Measurements from ENCODE around the gene SDSL.

Gene SDSL

DNA sequence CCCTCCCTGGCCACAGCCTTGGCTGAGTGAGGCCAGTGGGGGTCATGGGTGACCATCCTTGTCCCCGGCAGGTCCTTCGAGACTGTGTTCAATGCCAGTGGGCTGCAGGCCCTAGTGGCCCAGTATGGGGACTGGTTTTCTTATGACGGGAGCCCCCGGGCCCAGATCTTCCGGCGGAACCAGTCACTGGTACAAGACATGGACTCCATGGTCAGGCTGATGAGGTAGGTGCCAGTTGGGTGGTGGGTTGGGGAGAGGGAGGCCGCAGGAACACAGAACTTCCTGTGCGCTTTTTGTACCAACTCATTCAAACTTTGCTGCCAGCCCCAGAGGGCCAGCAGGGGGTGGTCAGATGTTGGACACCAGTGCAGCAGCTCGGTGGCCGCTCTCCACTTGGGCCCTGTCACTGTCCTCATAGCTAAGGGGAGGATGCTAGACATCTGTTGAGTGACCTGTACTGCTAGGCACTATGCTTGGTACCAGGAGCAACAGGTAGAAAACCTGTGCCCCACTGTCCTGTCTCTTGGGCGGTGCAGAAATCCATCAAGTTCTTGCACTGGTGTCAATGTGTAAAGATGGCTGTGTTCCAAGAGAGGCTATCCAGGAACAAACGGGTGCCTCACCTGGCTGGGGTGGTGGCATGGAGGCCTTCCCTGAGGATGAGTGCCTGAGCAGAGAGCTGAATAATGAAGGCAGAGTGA, 35.2 kb upstream of the SDSL start:
- H3K9me3 ChIP-seq (ENCODE audit: control insufficient read depth, low read length) = no peaks in the 10 kb centered on the region
- H3K27me3 ChIP-seq (ENCODE audit: control insufficient read depth, insufficient read depth, low read length, poor library complexity, severe bottlenecking) = no peaks in the 10 kb centered on the region
- no peak overlapping the region for H3K4me3 ChIP-seq (ENCODE audit: insufficient read depth, low read depth, low read length)
- H3K4me1 ChIP-seq (ENCODE audit: control insufficient read depth, insufficient read depth, low read length) = no peaks in the 10 kb centered on the region
- H3K36me3 ChIP-seq (ENCODE audit: control insufficient read depth, insufficient read depth, low read length) = no peaks in the 10 kb centered on the region
- no peak overlapping the region for H3K27ac ChIP-seq (ENCODE audit: insufficient read depth, low read depth, low read length, poor library complexity, severe bottlenecking)
- 96% methylated on average over 12 of the region's 12 CpGs for WGBS, 2 experiments

DNA sequence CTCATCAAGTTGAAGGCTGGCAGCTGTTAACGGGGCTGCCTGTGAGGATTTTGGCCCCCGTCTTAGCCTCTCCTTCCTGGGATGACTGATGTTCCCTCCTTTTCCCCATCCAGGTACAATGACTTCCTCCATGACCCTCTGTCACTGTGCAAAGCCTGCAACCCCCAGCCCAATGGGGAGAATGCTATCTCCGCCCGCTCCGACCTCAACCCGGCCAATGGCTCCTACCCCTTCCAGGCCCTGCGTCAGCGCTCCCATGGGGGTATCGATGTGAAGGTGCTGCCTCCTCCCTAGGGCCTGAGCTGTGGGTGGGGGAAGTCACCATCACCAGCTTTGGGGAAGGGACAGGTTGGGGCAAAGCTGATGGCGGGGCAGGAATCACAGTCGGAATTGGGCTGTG, 34.5 kb upstream of the SDSL start:
- no peak overlapping the region for H3K4me3 ChIP-seq (ENCODE audit: insufficient read depth, low read depth, low read length)
- 97% methylated on average over 11 of the region's 11 CpGs for WGBS, 2 experiments
- H3K27me3 ChIP-seq (ENCODE audit: control insufficient read depth, insufficient read depth, low read length, poor library complexity, severe bottlenecking) = no peaks in the 10 kb centered on the region
- no peaks in the 10 kb centered on the region for H3K9me3 ChIP-seq (ENCODE audit: control insufficient read depth, low read length)
- H3K36me3 ChIP-seq (ENCODE audit: control insufficient read depth, insufficient read depth, low read length) = no peaks in the 10 kb centered on the region
- no peak overlapping the region for H3K27ac ChIP-seq (ENCODE audit: insufficient read depth, low read depth, low read length, poor library complexity, severe bottlenecking)
- no peaks in the 10 kb centered on the region for H3K4me1 ChIP-seq (ENCODE audit: control insufficient read depth, insufficient read depth, low read length)

DNA sequence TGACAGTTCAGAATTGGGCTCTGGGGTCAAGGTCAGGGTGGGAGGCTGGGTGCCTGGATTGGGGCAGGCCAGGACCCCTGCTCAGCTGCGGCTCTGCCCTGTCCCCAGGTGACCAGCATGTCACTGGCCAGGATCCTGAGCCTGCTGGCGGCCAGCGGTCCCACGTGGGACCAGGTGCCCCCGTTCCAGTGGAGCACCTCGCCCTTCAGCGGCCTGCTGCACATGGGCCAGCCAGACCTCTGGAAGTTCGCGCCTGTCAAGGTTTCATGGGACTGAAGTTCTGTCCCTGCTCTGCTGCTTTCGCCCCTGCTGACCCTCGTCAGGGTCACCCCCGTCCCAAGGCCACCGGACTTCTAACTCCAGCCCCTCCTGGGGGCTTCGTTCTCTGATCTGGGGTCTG, 33.8 kb upstream of the SDSL start:
- Histone ChIP-seq H3K4me1 (ENCODE audit: control insufficient read depth, insufficient read depth, low read length) (no peaks in the 10 kb centered on the region), H3K36me3 (ENCODE audit: control insufficient read depth, insufficient read depth, low read length) (no peaks in the 10 kb centered on the region), H3K27ac (ENCODE audit: insufficient read depth, low read depth, low read length, poor library complexity, severe bottlenecking) (no peak overlapping the region), H3K4me3 (ENCODE audit: insufficient read depth, low read depth, low read length) (no peak overlapping the region), H3K27me3 (ENCODE audit: control insufficient read depth, insufficient read depth, low read length, poor library complexity, severe bottlenecking) (no peaks in the 10 kb centered on the region), H3K9me3 (ENCODE audit: control insufficient read depth, low read length) (no peaks in the 10 kb centered on the region)
- WGBS, 2 experiments = 95 to 96% methylated on average over 14 of the region's 14 CpGs

DNA sequence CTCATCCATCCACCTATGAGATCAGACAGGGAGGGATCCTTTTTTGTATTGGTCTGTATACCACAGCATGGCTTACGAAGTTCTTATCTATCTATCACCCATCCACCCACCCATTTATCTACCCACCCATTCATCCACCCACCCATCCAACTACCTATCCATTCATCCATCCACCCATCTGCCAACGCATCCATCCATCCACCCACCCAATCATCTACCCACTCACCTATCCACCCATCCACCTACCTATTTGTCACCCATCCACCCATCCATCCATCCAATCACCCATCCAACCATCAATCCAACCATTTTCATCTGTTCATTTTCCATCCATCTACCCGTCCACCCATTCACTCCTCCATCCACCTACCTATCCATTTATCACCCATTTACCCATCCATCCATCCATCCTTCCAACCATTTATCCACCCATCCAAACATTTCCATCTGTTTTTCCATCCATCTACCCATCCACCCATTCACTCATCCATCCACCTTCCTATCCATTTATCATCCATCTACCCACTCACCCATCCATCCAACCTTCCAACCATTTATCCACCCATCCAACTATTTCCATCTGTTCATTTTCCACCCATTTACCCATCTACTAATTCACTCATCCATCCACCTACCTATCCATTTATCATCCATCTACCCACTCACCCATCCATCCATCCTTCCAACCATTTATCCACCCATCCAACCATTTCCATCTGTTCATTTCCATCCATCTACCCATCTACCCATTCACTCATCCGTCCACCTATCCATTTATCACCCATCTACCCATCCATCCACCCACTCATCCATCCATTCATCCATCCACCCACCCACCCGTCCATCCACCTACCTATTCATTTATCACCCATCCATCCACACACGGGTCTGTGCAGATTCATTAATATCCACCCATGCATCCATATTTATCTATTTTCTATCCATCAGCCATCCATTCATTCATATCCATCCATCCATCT, 31.8 kb upstream of the SDSL start:
- Histone ChIP-seq H3K9me3 (ENCODE audit: control insufficient read depth, low read length) (no peaks in the 10 kb centered on the region), H3K4me1 (ENCODE audit: control insufficient read depth, insufficient read depth, low read length) (no peaks in the 10 kb centered on the region), H3K27ac (ENCODE audit: insufficient read depth, low read depth, low read length, poor library complexity, severe bottlenecking) (no peak overlapping the region), H3K27me3 (ENCODE audit: control insufficient read depth, insufficient read depth, low read length, poor library complexity, severe bottlenecking) (no peaks in the 10 kb centered on the region), H3K4me3 (ENCODE audit: insufficient read depth, low read depth, low read length) (no peak overlapping the region), H3K36me3 (ENCODE audit: control insufficient read depth, insufficient read depth, low read length) (no peaks in the 10 kb centered on the region)
- 89 to 92% methylated on average over 6 of the region's 6 CpGs for WGBS, 2 experiments

DNA sequence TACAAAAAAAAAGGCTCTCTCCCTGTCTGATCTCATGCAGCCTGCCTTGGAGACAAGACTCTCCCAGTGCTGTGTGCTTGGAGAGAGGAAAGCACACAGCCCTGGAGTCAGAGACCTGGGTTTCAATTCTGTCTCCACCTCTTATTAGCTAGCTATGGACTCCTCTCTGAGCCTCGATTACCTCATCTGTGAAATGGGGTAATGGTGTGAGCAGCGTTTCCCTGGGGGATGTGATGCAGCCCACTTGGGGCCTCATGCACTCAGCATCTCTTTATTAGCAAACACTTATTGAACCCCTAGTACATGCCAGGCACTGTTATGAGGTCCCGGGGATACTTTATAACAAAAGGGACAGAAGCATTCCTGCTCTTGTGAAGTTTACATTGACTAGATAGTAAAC, 31.0 kb upstream of the SDSL start:
- Histone ChIP-seq H3K27ac (ENCODE audit: insufficient read depth, low read depth, low read length, poor library complexity, severe bottlenecking) (no peak overlapping the region), H3K4me3 (ENCODE audit: insufficient read depth, low read depth, low read length) (no peak overlapping the region), H3K36me3 (ENCODE audit: control insufficient read depth, insufficient read depth, low read length) (no peaks in the 10 kb centered on the region), H3K27me3 (ENCODE audit: control insufficient read depth, insufficient read depth, low read length, poor library complexity, severe bottlenecking) (no peaks in the 10 kb centered on the region), H3K9me3 (ENCODE audit: control insufficient read depth, low read length) (no peaks in the 10 kb centered on the region), H3K4me1 (ENCODE audit: control insufficient read depth, insufficient read depth, low read length) (no peaks in the 10 kb centered on the region)
- WGBS, 2 experiments = 90 to 100% methylated on average over 3 of the region's 3 CpGs

DNA sequence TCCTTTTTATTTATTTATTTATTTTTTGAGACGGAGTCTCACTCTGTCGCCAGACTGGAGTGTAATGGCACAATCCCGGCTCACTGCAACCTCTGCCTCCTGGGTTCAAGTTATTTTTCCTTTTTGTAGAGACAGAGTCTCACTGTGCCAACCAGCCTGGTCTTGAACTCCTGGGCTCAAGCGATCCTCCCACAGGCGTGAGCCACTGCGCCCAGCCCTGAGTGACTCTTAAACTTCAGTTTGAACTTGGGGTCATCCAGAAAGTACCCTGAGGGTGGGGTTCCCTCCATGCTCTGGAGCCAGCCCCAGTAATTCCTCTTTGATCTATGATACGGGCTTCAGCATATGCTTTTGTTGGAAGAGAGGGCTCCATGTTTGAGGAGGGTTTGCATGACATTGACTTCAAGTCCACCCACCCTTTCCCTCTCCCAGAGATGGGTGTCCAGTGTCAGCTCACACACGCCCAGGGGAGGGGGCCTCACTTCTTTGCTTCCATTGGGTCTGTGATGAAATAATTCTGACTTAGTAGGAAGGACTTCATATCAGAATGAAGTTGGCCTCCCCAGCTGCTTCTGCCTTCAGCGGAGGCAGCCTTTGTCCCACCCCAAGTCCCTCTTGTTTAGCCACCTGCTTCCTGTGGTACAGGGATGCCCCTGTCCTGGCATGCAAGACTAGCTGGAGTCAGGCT, 30.4 kb upstream of the SDSL start:
- Histone ChIP-seq H3K4me1 (ENCODE audit: control insufficient read depth, insufficient read depth, low read length) (no peaks in the 10 kb centered on the region), H3K9me3 (ENCODE audit: control insufficient read depth, low read length) (no peaks in the 10 kb centered on the region), H3K27ac (ENCODE audit: insufficient read depth, low read depth, low read length, poor library complexity, severe bottlenecking) (no peak overlapping the region), H3K4me3 (ENCODE audit: insufficient read depth, low read depth, low read length) (no peak overlapping the region), H3K36me3 (ENCODE audit: control insufficient read depth, insufficient read depth, low read length) (no peaks in the 10 kb centered on the region), H3K27me3 (ENCODE audit: control insufficient read depth, insufficient read depth, low read length, poor library complexity, severe bottlenecking) (no peaks in the 10 kb centered on the region)
- WGBS, 2 experiments = 92 to 95% methylated on average over 9 of the region's 9 CpGs

DNA sequence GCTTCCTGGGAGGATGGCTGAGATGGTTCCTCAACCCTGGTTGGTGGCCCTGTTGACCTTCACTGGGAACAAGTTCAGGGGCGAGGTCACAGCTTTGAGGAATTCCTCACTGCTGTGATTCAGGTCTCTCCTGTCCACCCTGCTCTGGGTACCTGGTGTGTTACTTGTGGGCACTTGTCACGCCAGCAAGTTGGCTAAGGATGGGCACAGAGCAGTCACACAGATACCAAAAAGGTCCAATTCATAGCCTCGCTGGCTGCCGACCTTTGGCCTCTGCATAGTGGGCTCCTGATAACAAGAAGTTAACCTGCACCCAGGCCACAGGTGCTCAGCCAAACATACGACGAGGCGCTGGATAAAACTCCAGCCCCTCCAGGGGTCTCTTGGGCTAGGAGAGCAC, 29.7 kb upstream of the SDSL start:
- H3K27ac ChIP-seq (ENCODE audit: insufficient read depth, low read depth, low read length, poor library complexity, severe bottlenecking) = no peak overlapping the region
- H3K27me3 ChIP-seq (ENCODE audit: control insufficient read depth, insufficient read depth, low read length, poor library complexity, severe bottlenecking) = no peaks in the 10 kb centered on the region
- H3K4me3 ChIP-seq (ENCODE audit: insufficient read depth, low read depth, low read length) = no peak overlapping the region
- 91% methylated on average over 7 of the region's 7 CpGs for WGBS, 2 experiments
- H3K36me3 ChIP-seq (ENCODE audit: control insufficient read depth, insufficient read depth, low read length) = no peaks in the 10 kb centered on the region
- H3K4me1 ChIP-seq (ENCODE audit: control insufficient read depth, insufficient read depth, low read length) = no peaks in the 10 kb centered on the region
- no peaks in the 10 kb centered on the region for H3K9me3 ChIP-seq (ENCODE audit: control insufficient read depth, low read length)

DNA sequence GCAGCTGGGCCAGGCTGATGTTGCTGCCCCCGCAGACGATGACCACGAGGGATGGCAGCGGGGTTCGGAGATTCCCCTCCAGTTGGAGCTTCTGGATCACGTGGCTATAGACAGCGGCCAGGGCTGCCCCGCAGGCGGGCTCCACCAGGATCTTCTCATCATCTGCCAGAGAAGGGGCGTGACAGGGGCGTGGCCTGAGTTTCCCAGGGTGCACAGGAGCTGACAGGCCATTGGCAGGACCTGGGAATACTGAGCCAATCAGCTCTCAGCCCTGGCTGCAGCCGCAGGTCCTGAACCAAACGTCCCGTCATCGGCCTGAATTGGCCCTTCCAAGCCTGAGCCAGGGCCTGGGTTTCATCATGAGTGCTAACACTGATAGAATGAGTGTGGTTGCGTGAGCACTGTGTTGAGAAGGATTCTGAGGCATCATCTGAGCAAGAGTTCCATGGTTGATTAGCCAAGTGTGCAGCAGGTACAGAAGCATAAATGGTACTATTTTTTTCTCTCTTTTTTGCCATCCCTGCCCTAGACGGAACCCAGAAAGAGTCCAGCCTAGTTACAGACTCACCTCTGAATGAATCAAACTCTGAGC, 29.1 kb upstream of the SDSL start:
- Histone ChIP-seq H3K27me3 (ENCODE audit: control insufficient read depth, insufficient read depth, low read length, poor library complexity, severe bottlenecking) (no peaks in the 10 kb centered on the region), H3K27ac (ENCODE audit: insufficient read depth, low read depth, low read length, poor library complexity, severe bottlenecking) (no peak overlapping the region), H3K4me1 (ENCODE audit: control insufficient read depth, insufficient read depth, low read length) (no peaks in the 10 kb centered on the region), H3K4me3 (ENCODE audit: insufficient read depth, low read depth, low read length) (no peak overlapping the region), H3K36me3 (ENCODE audit: control insufficient read depth, insufficient read depth, low read length) (no peaks in the 10 kb centered on the region), H3K9me3 (ENCODE audit: control insufficient read depth, low read length) (no peaks in the 10 kb centered on the region)
- 66 to 70% methylated on average over 17 of the region's 17 CpGs for WGBS, 2 experiments

DNA sequence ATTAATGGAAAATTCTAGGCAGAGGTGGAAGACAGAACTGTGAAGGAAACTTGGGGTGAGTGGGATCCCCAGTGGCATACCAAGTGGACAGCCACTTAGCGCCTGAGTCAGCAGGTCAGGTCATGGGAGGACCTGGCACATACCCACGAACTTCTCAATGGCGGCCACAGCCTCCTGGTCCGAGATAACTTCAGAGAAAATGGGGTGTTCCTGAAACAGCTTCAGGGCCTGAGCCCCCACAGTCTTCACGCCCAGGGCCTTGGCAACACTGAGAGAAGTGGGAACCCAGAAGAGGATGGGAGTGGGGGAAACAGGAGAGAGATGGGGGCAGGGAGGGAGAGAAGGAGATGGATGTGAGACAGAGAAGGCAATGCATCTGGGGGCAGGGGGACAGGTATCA, 28.4 kb upstream of the SDSL start:
- 95% methylated on average over 5 of the region's 5 CpGs for WGBS, 2 experiments
- H3K27me3 ChIP-seq (ENCODE audit: control insufficient read depth, insufficient read depth, low read length, poor library complexity, severe bottlenecking) = no peaks in the 10 kb centered on the region
- H3K27ac ChIP-seq (ENCODE audit: insufficient read depth, low read depth, low read length, poor library complexity, severe bottlenecking) = no peak overlapping the region
- H3K4me3 ChIP-seq (ENCODE audit: insufficient read depth, low read depth, low read length) = no peak overlapping the region
- H3K9me3 ChIP-seq (ENCODE audit: control insufficient read depth, low read length) = no peaks in the 10 kb centered on the region
- no peaks in the 10 kb centered on the region for H3K4me1 ChIP-seq (ENCODE audit: control insufficient read depth, insufficient read depth, low read length)
- no peaks in the 10 kb centered on the region for H3K36me3 ChIP-seq (ENCODE audit: control insufficient read depth, insufficient read depth, low read length)

DNA sequence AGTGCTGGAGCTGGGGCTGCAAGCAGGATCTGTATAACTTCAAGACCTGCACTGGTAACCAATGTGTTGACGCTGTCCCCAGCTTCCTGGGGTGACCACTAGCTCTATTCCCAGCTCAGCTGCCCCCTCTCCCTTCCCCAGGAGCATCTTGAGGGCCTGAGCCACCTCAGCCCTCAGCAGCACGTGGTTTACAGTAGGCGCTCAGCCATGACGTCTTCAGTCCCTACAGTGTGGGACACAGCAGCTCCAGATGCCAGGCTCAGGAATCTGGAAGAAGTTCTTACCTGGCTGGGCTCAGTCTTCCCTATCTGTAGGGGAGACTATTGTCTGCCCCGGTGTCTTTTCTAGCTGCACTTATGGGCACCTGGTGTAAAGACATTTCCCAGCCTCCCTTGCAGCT, 27.1 kb upstream of the SDSL start:
- Histone ChIP-seq H3K27me3 (ENCODE audit: control insufficient read depth, insufficient read depth, low read length, poor library complexity, severe bottlenecking) (no peaks in the 10 kb centered on the region), H3K4me3 (ENCODE audit: insufficient read depth, low read depth, low read length) (no peak overlapping the region), H3K4me1 (ENCODE audit: control insufficient read depth, insufficient read depth, low read length) (no peaks in the 10 kb centered on the region), H3K27ac (ENCODE audit: insufficient read depth, low read depth, low read length, poor library complexity, severe bottlenecking) (no peak overlapping the region), H3K9me3 (ENCODE audit: control insufficient read depth, low read length) (no peaks in the 10 kb centered on the region), H3K36me3 (ENCODE audit: control insufficient read depth, insufficient read depth, low read length) (no peaks in the 10 kb centered on the region)
- 88 to 92% methylated on average over 5 of the region's 5 CpGs for WGBS, 2 experiments
